Activated CD4-positive, CD25-positive, alpha-beta regulatory T cell treated with anti-CD3 and anti-CD28 coated beads, Interleukin-2, amount 50 U/mL, for 24 hours (primary cell): Measurements from ENCODE around the gene FRMPD4.

ENCODE experiments used
- ATAC-seq, 2 donors: fragments of 150-1000 bp; cut with Tn5 transposase; one replicate each; pipeline ENCODE4 v1.10.0; 2021; ENCODE audit warnings: mild to moderate bottlenecking in 1 of 2, moderate library complexity in 1 of 2

Gene FRMPD4

DNA sequence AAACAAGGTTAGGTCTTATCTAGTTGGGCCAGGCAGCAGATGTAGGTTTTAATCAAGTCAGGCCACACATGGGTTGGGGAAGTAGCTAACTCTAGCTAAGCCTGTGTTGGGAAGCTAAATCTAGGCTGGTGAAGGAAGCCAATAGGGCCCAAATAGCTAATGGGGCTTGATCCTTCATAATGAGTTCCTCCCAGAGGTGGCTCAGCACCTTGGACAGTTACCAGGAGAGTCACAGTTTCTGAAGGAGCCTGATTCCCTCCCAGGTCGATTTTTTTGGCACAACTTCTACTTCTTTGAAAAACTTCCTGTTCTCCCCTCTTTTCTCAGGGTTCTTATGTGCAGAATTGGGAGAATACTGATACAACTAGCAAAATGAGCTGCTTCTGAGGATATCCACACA is 410.5 kb downstream of the FRMPD4 start:
- no peak for ATAC-seq

- no peak for ATAC-seq
Measured at GRCh38 chrX:12554206-12554605, 415.9 kb downstream of the FRMPD4 start.

GRCh38 chrX:12563121-12563520 is 424.8 kb downstream of the FRMPD4 start:
- no peak for ATAC-seq

GRCh38 chrX:12564221-12564620 is 425.9 kb downstream of the FRMPD4 start:
- no peak for ATAC-seq

GRCh38 chrX:12567857-12568256 is 429.6 kb downstream of the FRMPD4 start:
- ATAC-seq, result no peak

GRCh38 chrX:12570859-12571501 is 432.7 kb downstream of the FRMPD4 start:
- no peak for ATAC-seq

DNA sequence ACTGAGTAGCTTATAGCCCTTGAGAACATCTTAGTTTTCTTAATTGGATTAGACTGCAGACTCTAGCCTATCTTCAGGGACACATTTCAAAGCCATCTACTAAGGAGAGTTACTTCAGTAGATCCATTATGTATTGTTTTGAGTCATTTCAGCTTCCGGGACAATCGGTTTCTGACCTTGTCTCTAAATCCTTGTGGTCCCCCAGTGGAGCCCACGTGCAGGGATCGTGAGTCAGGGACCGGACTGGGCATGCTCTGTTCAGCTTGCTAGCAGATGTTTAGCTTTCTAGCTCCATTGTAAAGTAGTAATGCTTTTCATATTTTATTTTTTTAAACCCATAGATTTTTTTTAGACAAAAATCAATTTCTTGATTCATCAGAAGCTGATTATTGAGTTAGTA is 441.0 kb downstream of the FRMPD4 start:
- ATAC-seq, result no peak

- ATAC-seq, result no peak
Measured at GRCh38 chrX:12580548-12580947, 442.3 kb downstream of the FRMPD4 start.

GRCh38 chrX:12581546-12581945 is 443.3 kb downstream of the FRMPD4 start:
- ATAC-seq, result no peak

- ATAC-seq, result no peak
Measured at GRCh38 chrX:12582649-12583048, 444.4 kb downstream of the FRMPD4 start.

DNA sequence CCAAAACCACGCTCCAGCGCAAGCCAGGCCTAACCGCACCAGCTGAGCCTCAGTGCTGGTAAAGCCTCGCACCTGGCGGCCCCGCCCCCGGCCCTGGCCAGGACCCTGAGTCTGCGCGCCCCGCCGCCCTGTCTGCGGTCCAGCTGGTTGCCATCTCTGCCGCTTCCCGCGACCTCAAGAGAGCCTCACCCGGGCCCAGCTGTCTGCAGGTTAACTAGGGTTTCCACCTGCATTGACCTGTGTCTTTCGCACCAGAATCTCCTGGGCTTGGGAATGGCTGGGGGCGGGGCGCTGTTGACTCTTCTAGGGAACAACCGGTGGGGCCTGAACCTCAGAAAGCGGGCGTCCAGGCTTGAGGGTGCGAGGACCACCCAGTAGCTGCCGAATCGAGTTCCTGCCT is 445.3 kb downstream of the FRMPD4 start:
- ATAC-seq, result no peak

DNA sequence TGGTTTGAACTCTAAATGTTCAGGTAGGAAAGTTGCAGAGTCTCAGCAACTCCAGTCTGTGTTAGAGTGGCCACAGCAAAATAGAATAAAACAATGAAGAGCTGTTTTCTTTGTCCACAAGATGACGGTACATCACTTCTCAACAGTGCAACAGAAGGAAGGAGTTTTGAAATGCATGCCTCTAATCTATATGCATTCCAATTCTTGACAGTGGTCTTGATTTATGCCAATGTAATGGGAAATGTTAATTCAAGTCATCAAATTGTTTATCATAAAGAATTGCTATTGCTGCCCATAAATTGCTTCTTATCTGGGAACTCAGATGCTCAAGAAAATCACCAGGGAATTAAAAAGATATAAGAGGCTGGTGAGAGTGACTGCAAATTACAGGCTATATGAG is 457.4 kb downstream of the FRMPD4 start:
- no peak for ATAC-seq

- no peak for ATAC-seq
Measured at GRCh38 chrX:12610079-12610478, 471.8 kb downstream of the FRMPD4 start.

GRCh38 chrX:12611471-12611870 is 473.2 kb downstream of the FRMPD4 start:
- ATAC-seq, result no peak

GRCh38 chrX:12614266-12614665 is 476.0 kb downstream of the FRMPD4 start:
- no peak for ATAC-seq

GRCh38 chrX:12615061-12615460 is 476.8 kb downstream of the FRMPD4 start:
- ATAC-seq, result no peak

DNA sequence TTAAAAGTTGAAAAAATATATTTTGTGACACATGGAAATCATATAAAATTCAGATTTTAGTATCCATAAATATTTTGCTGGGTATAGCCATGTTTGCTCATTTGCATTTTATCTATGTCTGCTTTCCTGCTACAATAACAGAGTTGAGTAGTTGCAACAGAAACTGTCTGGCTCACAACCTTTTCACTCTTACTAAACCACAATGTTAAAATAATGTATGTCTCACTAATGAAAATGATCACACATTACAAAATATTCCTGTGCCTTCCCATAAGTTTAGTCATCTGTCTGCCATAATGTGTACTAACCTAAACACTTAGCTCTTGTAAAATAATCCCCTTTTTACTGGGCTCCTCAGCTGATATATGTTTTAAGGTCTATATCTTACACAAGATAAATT is 479.0 kb downstream of the FRMPD4 start:
- no peak for ATAC-seq

GRCh38 chrX:12647230-12647629 is 509.0 kb downstream of the FRMPD4 start:
- ATAC-seq, result no peak

DNA sequence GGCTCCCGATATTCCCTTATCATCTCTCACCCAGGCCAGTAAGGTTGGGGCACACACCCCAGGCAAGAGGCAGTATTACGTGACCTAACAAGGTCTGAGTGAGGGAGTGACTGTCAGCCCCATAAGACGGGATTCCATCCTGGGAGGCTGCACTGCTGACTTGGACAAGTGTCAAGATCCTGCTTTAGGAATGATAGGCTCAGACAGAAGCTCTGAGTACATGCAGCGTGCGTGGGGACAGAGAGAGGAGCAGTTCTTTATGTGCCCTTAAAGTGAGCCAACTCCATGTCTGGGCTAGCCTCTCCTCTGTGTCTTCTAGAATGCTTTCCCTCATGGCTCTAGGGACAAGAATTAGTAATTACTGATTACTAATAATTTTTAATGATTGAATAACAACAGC is 510.7 kb downstream of the FRMPD4 start:
- no peak for ATAC-seq

DNA sequence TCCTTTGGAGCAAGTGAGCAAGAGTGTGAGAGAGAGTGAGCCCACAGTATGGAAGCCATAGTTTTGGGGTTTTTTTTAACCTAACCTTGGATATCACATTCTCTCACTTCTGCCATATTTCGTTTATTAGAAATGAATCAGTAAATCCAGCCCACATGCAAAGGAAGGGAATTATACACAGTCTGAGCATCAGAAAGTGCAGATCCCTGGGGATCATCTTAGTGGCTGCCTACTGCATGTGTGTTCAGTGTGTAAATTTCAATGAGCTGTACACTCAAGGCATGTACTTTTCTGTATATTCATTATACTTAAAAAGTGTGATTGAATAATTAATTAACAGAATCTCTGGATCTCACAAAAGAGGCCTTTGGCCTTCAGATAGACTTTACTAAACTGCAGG is 519.2 kb downstream of the FRMPD4 start:
- no peak for ATAC-seq

DNA sequence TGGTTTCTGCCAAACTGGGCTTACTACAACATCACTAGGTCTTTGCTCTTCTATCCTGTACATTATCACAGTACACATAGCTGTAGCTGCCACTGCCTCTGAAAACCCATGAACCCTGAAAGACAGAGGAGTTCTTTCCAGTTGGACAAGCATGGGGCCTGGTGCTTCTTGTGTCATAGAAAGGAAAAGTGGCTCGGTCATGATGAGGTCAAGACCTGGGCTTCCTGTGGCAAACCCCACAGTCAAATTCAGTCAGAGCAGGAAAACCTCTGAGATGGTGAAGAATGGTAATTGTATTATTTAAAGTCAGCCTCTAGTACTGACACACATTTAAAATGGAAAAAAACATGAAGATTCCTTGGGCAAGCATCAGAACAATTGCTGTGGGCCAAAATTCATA is 519.6 kb downstream of the FRMPD4 start:
- no peak for ATAC-seq

GRCh38 chrX:12661464-12661863 is 523.2 kb downstream of the FRMPD4 start:
- ATAC-seq, result no peak

GRCh38 chrX:12672367-12673106 is 534.3 kb downstream of the FRMPD4 start:
- ATAC-seq, result no peak

DNA sequence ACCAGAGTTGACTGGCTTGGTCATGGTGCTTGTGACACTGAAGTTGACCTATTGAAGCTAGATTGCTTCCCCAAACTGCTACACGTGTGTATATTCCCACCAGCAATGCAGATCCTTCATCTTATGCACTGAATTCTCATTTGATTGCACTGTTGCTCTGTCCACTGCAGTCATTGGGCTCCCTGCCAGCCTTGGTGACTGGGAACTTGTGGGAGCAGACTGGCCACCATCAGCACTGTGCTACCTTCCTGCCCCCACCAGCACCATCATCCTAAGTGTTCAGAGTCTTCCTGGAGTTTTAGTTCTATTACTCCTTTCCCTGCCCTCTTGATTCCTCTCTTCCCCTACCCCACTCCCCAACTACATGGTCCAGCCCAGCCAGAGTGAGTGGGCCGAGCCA is 535.2 kb downstream of the FRMPD4 start:
- ATAC-seq, result no peak

- ATAC-seq, result no peak
Measured at GRCh38 chrX:12679522-12679921, 541.2 kb downstream of the FRMPD4 start.
